Skeletal muscle cell (primary cell): ENCODE measurements around the gene ATOH8.
"Not testable (repeated sequence)": the region's sequence is repeated elsewhere in the genome, so short reads cannot be mapped to it uniquely, and the experiment has no call there.

Experiments used
- DNase-seq: peaks from one replicate; pipeline ENCODE4 v3.0.0-alpha.2; 2010; ENCODE audit warnings: low read depth
- H3K4me3 ChIP-seq: 2 replicates; pipeline ENCODE4 v1.5.1; 2011; ENCODE audit warnings: low read depth, mild to moderate bottlenecking, control low read depth, low read length, moderate library complexity

Gene ATOH8

DNA sequence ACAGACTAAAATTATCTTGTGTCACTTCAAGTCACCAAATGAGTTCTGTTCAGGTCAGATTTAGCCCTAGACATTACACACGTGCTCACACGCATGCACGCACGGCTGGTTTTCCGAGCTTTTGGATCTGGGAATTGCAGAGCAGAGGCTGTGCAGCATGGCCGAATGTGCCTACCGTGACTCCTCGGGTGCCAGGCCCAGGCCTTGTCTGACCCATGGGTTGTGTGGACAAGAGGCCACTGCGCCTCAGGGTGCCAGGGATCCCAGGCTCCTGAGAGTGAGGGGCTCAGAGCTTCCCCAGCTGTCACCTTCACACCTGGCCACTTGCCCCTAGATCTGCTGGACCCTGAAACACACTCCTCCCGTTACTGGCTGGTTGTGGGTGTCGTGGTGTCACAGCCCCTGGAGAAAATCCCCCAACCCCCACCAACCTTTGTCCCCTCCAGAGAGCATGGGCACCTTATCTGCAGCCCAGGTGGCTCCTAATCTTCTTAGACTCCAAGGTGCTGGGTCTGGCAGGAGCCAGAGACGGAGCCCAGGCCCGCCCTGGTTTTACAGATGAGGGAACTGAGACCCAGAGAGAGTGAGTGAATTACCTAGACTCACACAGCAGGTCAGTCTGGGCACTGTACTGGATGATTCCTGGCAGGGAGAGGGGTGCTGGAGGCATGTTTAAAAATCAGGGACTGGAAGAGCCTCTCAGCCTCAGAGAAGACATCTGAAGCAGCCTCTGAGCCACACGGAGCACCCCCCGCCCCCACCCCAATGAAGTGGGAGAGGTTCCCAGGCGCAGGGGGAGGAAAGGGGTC, 56.8 kb downstream of the ATOH8 start:
- DNase-seq = no peak
- H3K4me3 ChIP-seq = no peak overlapping the region

DNA sequence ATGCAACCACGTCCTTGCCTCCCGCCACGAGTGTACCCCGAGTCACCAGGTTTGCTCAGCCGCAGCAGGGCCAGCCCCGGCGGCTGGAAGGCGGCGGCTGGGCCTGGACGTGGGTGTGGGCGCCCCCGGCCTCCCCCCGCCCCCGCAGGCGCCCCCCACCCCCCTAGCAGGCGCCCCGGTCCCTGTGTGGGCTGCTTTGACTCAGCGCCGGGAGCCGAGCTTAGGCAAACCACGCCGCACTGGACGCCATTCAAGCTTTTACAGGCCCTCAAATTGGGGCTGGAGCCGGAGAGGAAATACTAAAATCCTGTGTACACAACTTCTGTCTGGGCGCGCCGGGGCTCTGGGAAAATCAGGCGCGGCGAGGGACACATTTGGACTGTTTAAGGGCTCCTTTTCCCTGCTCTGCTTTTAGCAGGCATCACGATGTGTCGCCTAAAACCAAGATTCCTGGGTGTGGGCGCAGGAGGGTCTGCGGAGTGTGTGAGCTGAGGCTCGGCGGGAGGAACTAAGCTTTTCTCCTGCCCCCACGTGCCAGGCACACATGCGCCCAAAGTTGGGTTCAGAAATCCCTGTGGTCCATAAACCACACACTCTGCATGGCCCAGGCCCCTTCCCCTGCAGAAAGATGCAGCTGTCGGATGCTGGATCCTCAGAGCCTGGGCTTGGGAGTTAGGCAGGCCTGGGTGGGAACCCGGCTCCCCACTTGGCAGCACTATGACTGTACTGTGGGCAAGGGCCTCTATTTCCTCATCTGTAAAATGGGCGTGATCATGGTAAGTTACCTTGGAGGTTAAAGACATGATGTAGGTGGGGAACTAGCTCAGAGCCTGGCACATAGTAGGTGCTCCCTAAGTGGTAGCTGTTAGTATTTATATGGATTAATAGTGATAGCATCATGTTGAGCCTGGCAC, 57.6 kb downstream of the ATOH8 start:
- DNase-seq = no peak
- no peak overlapping the region for H3K4me3 ChIP-seq

DNA sequence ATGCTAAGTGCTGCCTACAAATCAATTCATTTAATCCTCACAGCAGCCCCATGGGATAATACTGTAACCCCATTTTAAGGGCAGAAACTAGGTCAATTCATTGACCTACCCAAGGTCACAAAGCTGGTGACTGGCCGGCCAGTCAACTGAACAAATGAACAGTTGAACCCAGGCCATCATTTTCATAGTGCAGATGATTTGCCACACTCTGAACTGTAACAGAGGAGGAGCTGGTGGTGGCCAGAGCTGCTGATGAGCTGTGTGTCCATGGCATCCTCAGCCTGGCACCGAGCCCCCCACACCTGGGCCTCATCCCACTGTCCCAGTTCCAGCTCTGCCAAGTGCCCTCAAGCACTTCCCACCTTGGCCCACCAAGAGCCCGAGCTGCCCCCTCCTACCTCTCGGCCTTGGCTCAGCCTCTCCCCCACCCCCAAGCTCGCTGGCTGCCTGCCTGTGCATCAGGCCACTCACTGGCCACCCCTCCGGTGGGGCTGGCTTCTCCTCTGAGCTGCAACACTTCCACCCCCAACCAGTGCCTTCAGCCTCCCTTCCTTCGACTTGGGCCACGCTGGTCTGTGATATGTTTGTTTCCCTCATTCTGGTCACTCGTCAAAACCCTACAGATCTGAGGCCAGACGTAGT, 58.4 kb downstream of the ATOH8 start:
- no peak overlapping the region for H3K4me3 ChIP-seq
- DNase-seq = no peak

DNA sequence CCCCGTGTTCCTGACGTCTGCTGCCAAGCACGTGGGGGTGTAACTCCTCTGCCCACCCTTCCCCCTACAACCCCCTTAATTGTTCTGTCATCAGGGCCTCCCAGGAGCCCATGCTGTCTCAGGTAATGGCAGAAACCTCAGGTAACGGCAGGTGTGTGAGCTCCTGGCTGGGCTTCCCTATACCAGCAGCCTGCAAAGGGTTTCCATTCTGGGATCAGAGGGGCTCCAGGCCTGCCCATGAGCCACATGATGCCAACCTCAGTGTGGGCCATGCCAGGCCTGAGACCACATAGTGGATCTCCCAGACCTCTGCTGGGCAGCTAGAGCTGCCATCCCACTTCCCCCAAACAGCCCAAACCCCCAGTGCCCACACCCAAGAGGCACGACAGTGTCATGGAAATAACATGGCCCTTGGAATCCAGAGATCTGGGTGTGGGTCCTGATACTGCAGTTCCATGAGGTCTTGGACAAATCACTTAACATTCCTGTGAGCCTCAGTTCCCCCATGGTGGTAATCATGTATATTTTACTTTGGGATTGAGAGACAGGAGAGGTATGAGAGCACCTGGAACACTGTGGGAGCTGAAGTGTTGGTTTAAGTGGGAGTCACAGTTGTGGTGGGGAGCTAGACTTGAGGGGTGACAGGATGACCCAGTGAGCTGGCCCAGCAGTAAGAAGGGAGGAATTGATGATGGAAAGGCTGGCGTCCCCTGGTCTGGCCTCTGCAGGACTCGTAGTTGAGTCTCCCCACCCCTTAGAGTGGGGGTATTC, 59.6 kb downstream of the ATOH8 start:
- DNase-seq = no peak

DNA sequence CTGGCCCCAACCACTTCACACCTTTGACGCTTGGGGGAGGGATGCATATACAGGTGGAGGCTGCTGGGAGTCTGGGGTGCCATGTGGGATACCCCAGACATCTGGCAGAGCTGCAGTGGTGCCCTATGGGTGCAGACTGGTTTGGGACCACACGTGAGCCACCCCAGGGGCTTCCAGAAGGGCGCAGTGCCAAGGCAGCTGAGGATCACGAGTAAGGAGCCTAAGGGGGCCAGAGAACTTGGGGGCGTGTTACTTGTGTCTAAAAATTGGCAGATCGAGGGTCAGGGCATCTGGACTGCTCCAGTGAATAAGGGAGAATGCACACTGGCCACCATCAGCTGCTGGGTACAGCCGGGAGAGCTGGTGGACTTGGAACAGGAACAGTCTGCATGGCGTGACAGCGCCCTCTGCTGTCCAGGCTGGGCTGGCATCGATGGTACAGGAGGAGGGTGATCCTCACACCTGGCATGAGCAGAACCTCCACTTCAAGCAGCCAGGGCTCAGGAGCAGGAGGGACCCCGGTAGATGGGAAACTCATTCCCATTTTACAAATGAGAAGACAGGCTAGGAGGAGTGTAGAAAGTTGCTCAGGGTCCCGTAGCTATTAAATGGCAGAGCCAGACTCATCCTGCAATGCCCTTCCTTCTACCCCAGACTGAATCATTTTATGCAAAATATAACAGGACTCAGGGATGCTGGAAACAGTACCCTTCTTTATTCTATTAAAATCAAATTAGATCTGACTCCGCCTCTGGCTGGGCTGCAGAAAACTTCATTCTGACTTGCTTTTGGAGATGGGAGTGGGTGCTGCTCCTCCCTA, 60.4 kb downstream of the ATOH8 start:
- DNase-seq = no peak
- H3K4me3 ChIP-seq = no peak overlapping the region

More for the DNA sequence above, 59.6 kb downstream of the ATOH8 start:
- H3K4me3 ChIP-seq = no peak overlapping the region

DNA sequence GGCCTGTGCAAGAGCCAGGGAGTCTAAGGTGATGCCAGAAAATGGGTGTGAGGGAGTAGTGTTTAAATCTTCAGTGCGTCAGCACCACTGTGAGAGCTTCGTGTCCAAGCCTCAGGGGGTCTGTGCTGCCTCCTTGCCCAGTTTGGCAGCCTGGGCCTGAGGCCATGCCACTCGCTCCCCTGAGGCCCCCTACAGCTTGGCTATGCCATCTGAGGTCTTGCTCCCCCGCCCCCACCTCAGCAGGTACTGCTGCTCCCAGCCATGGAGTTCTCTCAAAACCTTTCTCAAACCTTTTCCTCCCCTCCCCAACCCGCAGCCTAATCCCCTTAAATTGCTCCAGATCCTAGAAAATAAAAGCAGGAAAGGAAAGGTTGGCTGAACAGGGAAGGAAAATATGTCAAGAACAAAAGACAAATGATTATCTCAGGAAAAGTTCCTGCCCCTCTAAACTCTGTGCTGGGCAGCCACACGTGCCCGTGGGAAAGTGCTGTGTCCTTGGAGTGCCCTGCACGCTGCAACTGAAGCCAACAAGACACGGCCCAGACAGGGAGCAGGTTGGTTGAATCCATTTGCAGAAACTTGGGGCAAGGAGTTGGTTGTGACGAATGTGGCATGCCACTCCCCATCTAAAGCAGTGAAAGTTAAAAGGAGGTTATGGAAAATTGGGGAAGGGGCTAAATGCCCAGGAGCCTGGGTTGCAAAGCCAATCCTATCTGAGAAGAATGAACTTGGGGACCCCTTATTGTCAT, 61.2 kb downstream of the ATOH8 start:
- H3K4me3 ChIP-seq = no peak overlapping the region
- DNase-seq = no peak

DNA sequence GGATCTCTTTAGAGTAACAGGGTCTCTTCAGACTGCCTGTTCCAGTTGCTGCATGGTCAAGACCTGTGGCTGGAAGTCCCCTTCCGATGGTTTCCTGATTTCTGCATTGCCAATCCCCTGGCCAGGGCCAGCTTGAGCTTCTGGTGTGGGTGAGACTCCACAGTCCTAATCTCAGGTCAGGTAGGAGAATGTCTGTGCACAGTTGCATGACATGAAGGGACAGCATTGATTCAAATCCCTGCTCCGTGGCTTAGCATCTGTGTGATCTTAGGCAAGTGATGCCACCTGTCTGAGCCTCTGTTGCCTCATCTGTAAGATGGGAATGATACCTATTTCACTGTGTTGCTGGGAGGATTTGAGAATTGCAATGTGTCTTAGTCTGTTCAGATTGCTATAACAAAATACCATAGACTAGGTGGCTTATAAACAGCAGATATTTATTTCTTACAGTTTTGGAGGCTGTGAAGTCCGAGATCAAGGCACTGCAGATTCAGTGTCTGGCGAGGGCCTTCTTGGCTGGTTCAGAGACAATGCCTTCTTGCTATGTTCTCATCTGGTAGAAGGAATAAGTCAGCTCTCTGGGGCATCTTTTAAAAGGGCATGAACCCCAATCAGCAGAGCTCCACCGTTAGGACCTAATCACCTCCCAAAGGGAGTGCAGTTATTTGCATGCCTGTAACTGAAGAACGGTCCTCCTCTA, 66.2 kb downstream of the ATOH8 start:
- H3K4me3 ChIP-seq = no peak overlapping the region
- no peak for DNase-seq

DNA sequence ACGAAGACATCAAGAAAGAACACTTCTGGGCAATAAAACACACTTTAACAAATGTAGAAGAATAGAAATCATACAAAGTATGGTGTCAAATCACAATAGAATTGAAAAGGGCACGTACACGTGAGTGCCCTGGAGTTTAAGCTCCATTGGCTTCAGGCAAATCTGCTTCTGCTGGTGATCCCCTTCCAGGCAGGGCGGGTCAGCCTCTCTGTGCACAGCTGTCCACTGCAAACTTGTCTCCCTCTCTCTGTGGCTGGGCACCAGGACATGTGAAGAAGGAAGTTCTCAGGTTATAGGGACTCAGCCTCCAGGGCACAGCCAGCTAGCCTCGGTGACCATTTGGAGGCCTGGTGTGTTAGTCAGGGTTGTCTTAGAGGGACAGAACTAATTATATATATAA, 69.0 kb downstream of the ATOH8 start:
- no peak overlapping the region for H3K4me3 ChIP-seq
- no peak for DNase-seq

DNA sequence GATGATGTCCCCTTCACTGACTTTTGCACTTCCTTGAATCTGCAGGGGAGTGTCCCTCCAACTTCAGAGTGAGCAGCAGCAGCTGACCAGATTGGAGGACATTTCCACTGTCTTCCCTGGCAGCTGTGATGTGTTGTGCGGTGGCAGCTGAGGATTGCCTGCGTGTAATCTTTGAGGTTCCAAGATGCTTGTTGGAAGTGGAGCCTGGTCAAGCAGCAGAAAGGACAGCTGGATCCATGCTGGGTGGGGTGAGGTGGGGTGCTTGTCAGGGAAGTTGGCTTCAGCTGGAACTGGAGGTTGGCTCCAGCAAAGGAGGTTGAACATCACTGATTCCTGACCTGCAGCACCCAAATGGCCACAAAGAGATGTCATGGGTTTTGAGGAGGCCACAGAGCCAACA, 70.2 kb downstream of the ATOH8 start:
- H3K4me3 ChIP-seq = no peak overlapping the region
- no peak for DNase-seq

DNA sequence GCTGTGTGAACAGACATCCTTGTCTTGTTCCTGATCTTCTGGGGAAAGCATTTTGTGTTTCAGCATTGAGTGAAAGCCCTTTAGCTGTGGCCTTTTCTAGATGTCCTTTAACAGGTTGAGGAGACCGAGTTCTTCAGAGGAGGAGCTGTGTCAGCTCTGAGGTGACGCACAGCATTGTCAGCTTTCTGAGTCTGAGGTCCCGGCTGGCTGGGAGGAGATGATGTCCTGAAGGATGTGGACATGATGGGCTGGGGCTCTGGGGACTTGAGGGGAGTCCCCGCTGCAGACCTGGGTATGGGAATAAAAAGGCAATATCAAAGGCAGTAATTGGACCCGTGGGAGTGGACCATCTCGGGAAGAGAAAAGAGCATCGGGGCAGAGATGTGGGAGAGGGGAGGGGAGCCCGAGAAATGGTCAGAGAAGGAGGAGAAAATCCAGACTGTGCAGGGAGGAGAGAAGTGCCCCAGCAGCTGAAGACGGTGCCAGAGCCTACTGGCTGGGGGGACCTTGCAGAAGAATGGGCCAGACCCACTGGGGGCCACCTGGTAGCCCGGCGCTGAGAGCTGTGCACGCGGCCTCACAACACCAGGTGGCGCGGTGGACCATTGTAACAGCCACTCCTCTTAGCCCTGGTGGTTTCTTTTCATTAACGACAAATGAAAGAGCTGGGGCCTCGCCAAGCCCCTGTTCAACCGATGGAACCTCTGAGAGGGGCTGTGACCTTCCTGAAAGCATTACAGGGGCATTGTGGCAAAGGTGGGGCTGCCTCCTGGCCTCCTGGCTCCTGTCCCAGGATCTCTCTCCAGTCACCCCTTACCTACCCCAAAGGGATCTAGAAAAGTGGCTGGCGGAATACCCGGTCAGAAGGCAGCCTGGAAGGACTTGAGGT, 73.4 kb downstream of the ATOH8 start:
- DNase-seq = no peak
- no peak overlapping the region for H3K4me3 ChIP-seq

DNA sequence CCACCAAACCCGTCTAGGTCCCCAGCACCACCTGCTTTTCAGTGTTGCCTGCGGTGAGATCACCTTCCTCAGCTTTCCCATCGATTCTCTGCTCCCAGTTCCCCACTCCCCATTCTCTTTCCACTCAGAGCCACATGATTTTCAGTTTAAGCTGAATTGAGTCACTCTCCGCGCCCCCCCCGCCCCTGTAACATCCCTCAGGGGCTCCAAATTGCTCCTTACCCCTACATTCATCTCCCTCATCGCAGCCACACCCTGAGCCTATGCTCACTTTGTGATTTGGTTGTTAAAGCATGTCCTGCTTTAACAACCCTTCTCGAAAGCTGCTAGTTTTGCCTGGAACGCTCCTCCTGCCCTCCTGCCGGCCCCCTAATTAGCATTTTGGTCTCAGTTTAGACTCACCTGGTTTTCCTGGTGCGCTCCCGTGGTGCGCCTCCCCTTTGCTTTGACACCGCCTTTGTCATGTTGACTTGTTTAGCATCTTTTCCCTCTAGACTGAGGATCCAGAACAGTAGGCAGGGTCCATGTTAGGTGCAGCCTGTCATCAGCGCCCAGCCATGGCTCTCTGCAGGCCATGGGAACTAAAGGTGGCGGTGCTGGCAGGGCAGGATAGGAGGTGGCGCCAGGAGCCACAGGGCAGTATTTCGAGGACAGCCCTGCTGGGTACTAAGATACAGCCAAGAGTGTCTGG, 74.2 kb downstream of the ATOH8 start:
- H3K4me3 ChIP-seq = no peak overlapping the region

DNA sequence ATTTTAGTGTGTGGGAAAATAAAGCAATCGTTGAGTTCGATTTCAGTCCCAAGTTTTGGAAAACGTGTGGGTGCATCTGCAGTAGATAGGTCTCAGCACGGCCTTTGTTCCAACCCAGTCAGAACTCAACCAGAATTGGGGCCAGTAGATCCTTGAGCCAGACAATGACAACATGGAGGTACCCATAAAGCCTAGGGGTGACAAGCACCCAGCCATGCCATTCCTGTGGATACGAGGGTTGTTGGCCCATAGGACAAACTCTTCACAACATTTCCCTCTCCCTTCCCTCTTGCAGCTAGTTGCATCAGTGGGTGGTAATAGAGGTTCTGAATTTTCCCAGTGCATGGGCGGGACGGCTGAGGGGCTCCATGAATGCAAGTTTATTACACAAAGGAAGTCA, 74.9 kb downstream of the ATOH8 start:
- DNase-seq = no peak

More for the DNA sequence above, 74.2 kb downstream of the ATOH8 start:
- no peak for DNase-seq

DNA sequence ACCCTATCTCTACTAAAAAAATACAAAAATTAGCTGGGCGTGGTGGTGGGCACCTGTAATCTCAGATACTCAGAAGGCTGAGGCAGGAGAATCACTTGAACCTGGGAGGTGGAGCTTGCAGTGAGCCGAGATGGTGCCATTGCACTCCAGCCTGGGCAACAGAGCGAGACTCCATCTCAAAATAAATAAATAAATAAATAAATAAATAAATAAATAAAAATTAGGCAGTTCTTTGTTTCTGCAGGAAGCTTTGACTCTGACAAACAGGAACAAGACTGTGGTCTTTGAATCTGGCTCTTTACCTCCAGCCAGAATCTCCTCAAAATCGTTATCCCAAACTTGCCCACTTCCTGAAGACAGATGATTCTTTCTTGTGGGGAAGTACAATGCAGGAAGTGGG, 75.6 kb downstream of the ATOH8 start:
- H3K4me3 ChIP-seq, DNase-seq: not testable (repeated sequence)

More for the DNA sequence above, 74.9 kb downstream of the ATOH8 start:
- no peak overlapping the region for H3K4me3 ChIP-seq

DNA sequence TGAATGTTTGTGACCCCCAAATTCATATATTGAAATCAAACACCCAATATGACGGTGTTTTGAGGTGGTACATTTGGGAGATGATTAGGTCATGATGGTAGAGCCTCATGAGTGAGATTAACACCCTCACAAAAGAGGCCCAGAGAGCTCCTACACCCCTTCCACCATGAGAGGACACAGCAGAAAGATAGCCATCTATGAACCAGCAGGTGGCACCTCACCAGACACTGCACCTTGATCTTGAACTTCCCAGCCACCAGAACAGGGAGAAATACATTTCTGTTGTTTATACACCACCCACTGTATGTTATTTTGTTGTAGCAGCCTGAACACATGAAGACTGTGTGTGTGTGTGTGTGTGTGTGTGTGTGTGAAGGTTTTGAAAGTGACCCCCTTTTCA, 76.9 kb downstream of the ATOH8 start:
- no peak overlapping the region for H3K4me3 ChIP-seq
- no peak for DNase-seq

DNA sequence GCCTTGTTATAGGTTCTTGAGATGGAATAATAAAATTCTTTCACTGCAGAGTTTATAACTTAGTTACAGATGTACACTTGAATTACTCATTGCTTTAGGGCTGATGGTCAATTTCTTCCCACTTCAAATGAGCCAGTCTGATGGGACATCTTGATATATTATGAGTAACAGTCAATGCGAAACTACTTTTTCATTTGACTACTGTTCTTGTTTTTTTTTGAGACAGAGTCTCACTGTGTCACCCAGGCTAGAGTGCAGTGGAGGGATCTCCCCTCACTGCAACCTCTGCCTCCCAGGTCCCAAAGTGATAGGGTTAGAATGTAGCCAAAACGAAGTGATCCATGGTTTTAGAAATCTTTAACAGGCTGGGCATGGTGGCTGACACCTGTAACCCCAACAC, 77.9 kb downstream of the ATOH8 start:
- no peak overlapping the region for H3K4me3 ChIP-seq
- no peak for DNase-seq

DNA sequence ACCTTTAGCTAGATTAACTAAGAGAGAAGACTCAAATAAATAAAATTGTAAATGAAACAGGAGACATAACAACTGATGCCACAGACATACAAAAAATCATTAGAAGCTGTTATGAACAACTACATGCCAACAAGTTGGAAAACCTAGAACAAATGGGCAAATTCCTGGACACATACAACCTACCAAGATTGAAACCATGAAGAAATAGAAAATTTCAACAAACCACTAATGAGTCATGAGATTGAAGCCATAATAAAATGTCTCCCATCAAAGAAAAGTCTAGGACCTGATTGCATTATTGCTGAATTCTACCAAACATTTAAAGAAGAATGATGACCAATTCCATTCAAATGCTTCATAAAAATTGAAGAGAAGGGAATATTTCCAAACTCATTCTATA, 80.7 kb downstream of the ATOH8 start:
- no peak for DNase-seq
- H3K4me3 ChIP-seq = no peak overlapping the region
